OCI-LY1 (cell line): Measurements from ENCODE around the gene CCNY.

Experiments
- EZH2 ChIP-seq: fragments of 200-600 bp; sonication (generic), shearing (Covaris generic); IDR thresholded peaks from 2 replicates; pipeline ENCODE4 v1.8.0; 2017; ENCODE audit warnings: borderline replicate concordance, mixed run types, mild to moderate bottlenecking, antibody characterized with exemption, low read length, moderate library complexity, mixed read lengths
- TF ChIP-seq, protein P1 (sequence below): fragments of 200-600 bp; sonication (generic), shearing (Covaris generic); IDR thresholded peaks from 2 replicates; pipeline ENCODE4 v1.5.1; 2017; ENCODE audit warnings: mild to moderate bottlenecking, antibody characterized with exemption, low read length, moderate library complexity, mixed read lengths

DNA sequence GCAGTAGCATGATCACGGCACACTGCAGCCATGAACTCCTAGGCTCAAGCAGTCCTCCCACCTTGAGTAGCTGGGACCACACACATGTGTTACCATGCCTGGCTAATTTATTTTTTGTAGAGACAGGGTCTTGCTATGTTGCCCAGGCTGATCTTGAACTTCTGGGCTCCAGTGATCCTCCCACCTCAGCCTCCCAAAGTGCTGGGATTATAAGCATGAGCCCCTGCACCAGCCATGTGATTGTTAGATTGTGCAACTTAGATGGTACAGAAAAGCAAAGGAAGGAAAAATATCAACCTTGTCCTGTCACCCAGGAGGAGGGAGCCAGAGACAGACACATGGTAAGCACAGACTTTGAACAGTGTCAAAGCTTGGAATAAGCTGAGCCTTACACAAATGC, 73.5 kb downstream of the CCNY start:
- TF ChIP-seq, protein P1, sequence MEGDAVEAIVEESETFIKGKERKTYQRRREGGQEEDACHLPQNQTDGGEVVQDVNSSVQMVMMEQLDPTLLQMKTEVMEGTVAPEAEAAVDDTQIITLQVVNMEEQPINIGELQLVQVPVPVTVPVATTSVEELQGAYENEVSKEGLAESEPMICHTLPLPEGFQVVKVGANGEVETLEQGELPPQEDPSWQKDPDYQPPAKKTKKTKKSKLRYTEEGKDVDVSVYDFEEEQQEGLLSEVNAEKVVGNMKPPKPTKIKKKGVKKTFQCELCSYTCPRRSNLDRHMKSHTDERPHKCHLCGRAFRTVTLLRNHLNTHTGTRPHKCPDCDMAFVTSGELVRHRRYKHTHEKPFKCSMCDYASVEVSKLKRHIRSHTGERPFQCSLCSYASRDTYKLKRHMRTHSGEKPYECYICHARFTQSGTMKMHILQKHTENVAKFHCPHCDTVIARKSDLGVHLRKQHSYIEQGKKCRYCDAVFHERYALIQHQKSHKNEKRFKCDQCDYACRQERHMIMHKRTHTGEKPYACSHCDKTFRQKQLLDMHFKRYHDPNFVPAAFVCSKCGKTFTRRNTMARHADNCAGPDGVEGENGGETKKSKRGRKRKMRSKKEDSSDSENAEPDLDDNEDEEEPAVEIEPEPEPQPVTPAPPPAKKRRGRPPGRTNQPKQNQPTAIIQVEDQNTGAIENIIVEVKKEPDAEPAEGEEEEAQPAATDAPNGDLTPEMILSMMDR = no peak
- TF ChIP-seq EZH2 = no peak
